ENCODE data around the gene ADAM23. TPM values are rescaled to one million over a fixed set of nuclear protein-coding genes. Genes with fewer than 3 reads are reported as not detected.

ADAM23 gene
- total RNA-seq, 6 donors from 2014 or later, result 0.15 to 3.5 (median 0.89) TPM; not detected in 1

DNA sequence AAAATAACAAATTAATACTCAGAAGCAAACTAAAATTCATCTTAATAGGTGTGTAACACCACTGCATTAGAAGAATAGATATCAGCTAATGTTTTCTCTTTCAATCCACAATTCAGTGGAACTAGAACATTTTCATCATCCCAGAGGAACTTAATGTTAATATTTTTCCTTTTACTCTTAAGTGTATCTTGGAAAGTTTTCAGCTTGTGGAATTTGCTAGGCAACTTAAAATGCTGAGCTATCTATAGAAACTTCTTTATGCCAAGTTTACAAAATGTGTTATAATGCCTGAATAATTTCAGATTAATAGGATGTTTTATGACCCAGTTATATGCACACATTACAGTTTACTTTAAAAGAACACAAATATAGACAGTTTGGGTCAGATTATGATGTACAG, 112.4 kb downstream of the ADAM23 start:
- TF ChIP-seq EP300 (IDR thresholded peaks at IDR 0.05) (no peak), POLR2AphosphoS5 (IDR thresholded peaks at IDR 0.05) (no peak), POLR2A (IDR thresholded peaks at IDR 0.05) (no peak)
- TF ChIP-seq, protein P1, sequence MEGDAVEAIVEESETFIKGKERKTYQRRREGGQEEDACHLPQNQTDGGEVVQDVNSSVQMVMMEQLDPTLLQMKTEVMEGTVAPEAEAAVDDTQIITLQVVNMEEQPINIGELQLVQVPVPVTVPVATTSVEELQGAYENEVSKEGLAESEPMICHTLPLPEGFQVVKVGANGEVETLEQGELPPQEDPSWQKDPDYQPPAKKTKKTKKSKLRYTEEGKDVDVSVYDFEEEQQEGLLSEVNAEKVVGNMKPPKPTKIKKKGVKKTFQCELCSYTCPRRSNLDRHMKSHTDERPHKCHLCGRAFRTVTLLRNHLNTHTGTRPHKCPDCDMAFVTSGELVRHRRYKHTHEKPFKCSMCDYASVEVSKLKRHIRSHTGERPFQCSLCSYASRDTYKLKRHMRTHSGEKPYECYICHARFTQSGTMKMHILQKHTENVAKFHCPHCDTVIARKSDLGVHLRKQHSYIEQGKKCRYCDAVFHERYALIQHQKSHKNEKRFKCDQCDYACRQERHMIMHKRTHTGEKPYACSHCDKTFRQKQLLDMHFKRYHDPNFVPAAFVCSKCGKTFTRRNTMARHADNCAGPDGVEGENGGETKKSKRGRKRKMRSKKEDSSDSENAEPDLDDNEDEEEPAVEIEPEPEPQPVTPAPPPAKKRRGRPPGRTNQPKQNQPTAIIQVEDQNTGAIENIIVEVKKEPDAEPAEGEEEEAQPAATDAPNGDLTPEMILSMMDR (IDR thresholded peaks at IDR 0.05), result no peak

DNA sequence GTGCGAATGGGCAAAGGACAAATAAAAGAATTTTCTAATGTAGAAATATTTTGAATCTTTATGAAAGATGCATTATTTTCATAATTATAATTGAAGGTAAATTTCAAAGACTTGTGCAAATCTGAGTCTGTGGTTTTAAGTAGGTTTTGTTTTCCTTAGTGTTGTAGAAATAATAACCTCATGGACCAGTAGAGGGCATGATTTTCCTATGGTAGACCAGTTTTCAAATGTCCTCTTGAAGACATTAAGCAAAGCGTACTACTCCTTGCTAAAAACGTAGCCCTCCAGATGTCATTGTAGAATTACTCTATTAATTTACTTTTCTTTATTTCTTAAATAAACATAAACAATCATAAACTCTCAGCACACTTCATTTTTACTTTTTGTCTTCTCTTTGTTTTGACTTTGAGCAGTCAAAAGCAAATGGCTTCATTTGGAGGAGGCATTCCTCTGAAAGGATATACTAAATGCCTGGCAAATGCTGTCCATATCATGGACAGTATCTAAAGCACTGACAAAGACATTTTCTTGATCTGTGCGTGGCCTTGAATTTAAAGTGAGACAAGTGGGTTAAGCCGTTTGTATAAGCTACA, 113.1 kb downstream of the ADAM23 start:
- Histone ChIP-seq H3K27ac (no peak overlapping the region), H3K27me3 (no peaks in the 10 kb centered on the region), H3K36me3 (no peaks in the 10 kb centered on the region), H3K4me3 (no peak overlapping the region), H3K9me3 (no peaks in the 10 kb centered on the region), H3K4me1 (no peaks in the 10 kb centered on the region)
- DNase-seq (no peak), ATAC-seq (ENCODE audit: low FRiP score in 2 of 2) (no peak)
- TF ChIP-seq EP300 (IDR thresholded peaks at IDR 0.05), result no peak
- no peak for TF ChIP-seq POLR2AphosphoS5 (IDR thresholded peaks at IDR 0.05)
- TF ChIP-seq, protein P1 (IDR thresholded peaks at IDR 0.05), result peak in 3 of 6 experiments; percentile 14 to 24 (median 19)
- TF ChIP-seq POLR2A (IDR thresholded peaks at IDR 0.05), result no peak
- 52 to 53% methylated on average over 5 of the region's 5 CpGs for WGBS, 2 donors

More for the DNA sequence above, 112.4 kb downstream of the ADAM23 start:
- Histone ChIP-seq H3K36me3 (no peaks in the 10 kb centered on the region), H3K27ac (no peak overlapping the region), H3K4me1 (no peaks in the 10 kb centered on the region), H3K9me3 (no peaks in the 10 kb centered on the region), H3K27me3 (no peaks in the 10 kb centered on the region), H3K4me3 (no peak overlapping the region)
- ATAC-seq (ENCODE audit: low FRiP score in 2 of 2) (no peak), DNase-seq (no peak)

DNA sequence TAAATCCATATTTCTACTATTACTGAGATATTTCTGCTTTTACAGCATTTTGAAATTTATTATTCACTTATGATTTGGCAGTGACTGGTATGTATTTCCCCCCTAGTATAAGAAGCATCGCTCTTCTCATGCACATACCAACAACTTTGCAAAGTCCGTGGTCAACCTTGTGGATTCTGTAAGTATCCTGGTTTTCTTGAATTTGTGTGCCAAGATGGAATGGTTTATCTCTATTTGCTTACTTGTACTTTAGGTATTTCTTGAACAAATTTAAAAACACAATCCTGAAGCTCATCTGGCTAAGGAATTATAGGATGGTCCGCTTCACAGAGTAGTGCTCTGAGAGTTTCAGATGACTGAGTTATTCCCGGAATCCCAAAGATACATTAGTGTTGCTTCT, 114.0 kb downstream of the ADAM23 start:
- WGBS, 2 donors, result 89 to 91% methylated on average over 4 of the region's 4 CpGs
- no peak for DNase-seq
- no peaks in the 10 kb centered on the region for H3K9me3 ChIP-seq
- no peaks in the 10 kb centered on the region for H3K27me3 ChIP-seq
- no peak overlapping the region for H3K4me3 ChIP-seq
- no peak for ATAC-seq (ENCODE audit: low FRiP score in 2 of 2)
- no peaks in the 10 kb centered on the region for H3K36me3 ChIP-seq
- no peaks in the 10 kb centered on the region for H3K4me1 ChIP-seq
- no peak overlapping the region for H3K27ac ChIP-seq
- no peak for TF ChIP-seq POLR2AphosphoS5 (IDR thresholded peaks at IDR 0.05)
- no peak for TF ChIP-seq POLR2A (IDR thresholded peaks at IDR 0.05)
- TF ChIP-seq EP300 (IDR thresholded peaks at IDR 0.05), result no peak
- TF ChIP-seq, protein P1 (IDR thresholded peaks at IDR 0.05), result no peak

DNA sequence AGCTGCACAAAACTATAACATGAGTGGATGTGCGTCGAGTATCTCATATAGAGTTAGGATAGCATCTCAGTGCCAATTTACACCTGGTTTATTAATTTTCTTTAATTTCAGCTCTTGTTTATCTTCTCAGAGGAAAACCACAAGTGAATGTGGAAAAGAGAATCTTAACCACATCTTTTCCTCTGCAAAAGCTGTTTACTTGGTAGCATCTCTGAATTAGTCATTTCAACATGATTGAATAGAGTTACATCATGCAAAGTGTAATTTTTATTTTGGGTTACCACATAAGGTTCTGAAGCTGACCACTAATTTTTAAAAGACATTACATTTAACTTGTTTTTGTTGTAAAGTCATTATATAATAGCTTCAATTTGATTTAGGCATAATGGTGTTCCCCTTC, 115.2 kb downstream of the ADAM23 start:
- H3K27me3 ChIP-seq, result no peaks in the 10 kb centered on the region
- TF ChIP-seq EP300 (IDR thresholded peaks at IDR 0.05) (no peak), POLR2AphosphoS5 (IDR thresholded peaks at IDR 0.05) (no peak), POLR2A (IDR thresholded peaks at IDR 0.05) (no peak)
- TF ChIP-seq, protein P1 (IDR thresholded peaks at IDR 0.05), result no peak
- DNase-seq, result no peak
- H3K27ac ChIP-seq, result no peak overlapping the region
- H3K4me3 ChIP-seq, result no peak overlapping the region
- no peaks in the 10 kb centered on the region for H3K9me3 ChIP-seq
- H3K4me1 ChIP-seq, result no peaks in the 10 kb centered on the region
- 85 to 90% methylated on average over 2 of the region's 2 CpGs for WGBS, 2 donors
- no peak for ATAC-seq (ENCODE audit: low FRiP score in 2 of 2)
- H3K36me3 ChIP-seq, result no peaks in the 10 kb centered on the region

DNA sequence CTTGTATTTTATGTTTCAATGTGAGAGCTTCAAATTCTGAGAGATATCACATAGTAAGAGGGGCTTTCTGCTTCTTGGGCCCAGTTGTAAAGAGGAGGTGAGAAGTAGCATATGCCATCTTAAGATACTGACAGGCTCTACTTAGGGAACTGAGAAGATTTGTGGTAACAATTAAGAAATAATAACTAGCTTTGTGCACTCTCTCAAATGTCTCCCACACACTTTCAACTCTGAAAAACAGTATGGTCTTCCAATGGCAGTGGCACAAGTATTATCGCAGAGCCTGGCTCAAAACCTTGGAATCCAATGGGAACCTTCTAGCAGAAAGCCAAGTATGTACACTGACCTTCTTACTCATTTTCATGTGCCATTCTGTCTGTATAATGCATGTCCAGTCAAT, 118.6 kb downstream of the ADAM23 start:
- no peak overlapping the region for H3K4me3 ChIP-seq
- no peak for DNase-seq
- no peak for ATAC-seq (ENCODE audit: low FRiP score in 2 of 2)
- no peaks in the 10 kb centered on the region for H3K27me3 ChIP-seq
- TF ChIP-seq, protein P1 (IDR thresholded peaks at IDR 0.05), result no peak
- TF ChIP-seq EP300 (IDR thresholded peaks at IDR 0.05) (no peak), POLR2AphosphoS5 (IDR thresholded peaks at IDR 0.05) (no peak), POLR2A (IDR thresholded peaks at IDR 0.05) (no peak)
- H3K9me3 ChIP-seq, result no peaks in the 10 kb centered on the region
- 93 to 96% methylated on average over 1 of the region's 1 CpG for WGBS, 2 donors
- H3K4me1 ChIP-seq, result no peaks in the 10 kb centered on the region
- H3K36me3 ChIP-seq, result no peaks in the 10 kb centered on the region
- no peak overlapping the region for H3K27ac ChIP-seq

Measured in upper lobe of left lung (tissue), 6 donors.